K562 (cell line): Measurements from ENCODE around the gene LRRC8A. TPM values are rescaled to one million over a fixed set of nuclear protein-coding genes. Genes with fewer than 3 reads are reported as not detected.

ENCODE experiments used
- BMI1 ChIP-seq: fragments of 150-350 bp; IDR thresholded peaks from 2 replicates; pipeline ENCODE4 v1.6.1; 2014; ENCODE audit warnings: low read length
- BRD9 ChIP-seq: fragments of 450-650 bp; IDR thresholded peaks from 2 replicates; pipeline ENCODE4 v1.6.1; 2018; ENCODE audit warnings: low read depth; ENCODE audit not compliant: partially characterized antibody
- CREB1 ChIP-seq, 2 experiments: sonication (generic) in 1 of 2; formaldehyde crosslinking in 1 of 2; IDR thresholded peaks; 2 replicates each; pipeline versions ENCODE4 v1.6.1 to v1.8.0; 2012 to 2022; ENCODE audit warnings: inconsistent platforms in 1 of 2, mild to moderate bottlenecking in 1 of 2, missing genetic modification reagents in 1 of 2, moderate library complexity in 1 of 2
- CREB3L1 ChIP-seq: fragments of 450-650 bp; IDR thresholded peaks from 2 replicates; pipeline ENCODE4 v1.6.1; 2014; ENCODE audit warnings: low read depth, mild to moderate bottlenecking, moderate library complexity, borderline replicate concordance
- CSDE1 ChIP-seq, 2 experiments: fragments of 450-650 bp; IDR thresholded peaks; 2 replicates each; pipeline ENCODE4 v1.6.1; 2016; ENCODE audit warnings: mild to moderate bottlenecking in 1 of 2
- FIP1L1 ChIP-seq: fragments of 200-400 bp; formaldehyde crosslinking; IDR thresholded peaks from 2 replicates; pipeline ENCODE4 v1.6.1; 2018; ENCODE audit warnings: mild to moderate bottlenecking, low read depth, low read length; ENCODE audit not compliant: poor library complexity, severe bottlenecking
- FOS ChIP-seq: IDR thresholded peaks from 3 replicates; pipeline ENCODE4 v1.6.1; 2011; ENCODE audit not compliant: insufficient read length; ENCODE audit errors: extremely low read depth
- GTF2E2 ChIP-seq: fragments of 200-800 bp; sonication (Bioruptor generic); IDR thresholded peaks from 2 replicates; pipeline ENCODE4 v1.6.1; 2016; ENCODE audit warnings: missing genetic modification characterization, missing compliant biosample characterization
- HNRNPL ChIP-seq: fragments of 200-400 bp; formaldehyde crosslinking; IDR thresholded peaks from 2 replicates; pipeline ENCODE4 v1.6.1; 2017; ENCODE audit warnings: low read depth, mild to moderate bottlenecking, low read length
- ID3 ChIP-seq, 2 experiments: fragments of 250-450 bp in 1 of 2; fragments of 450-650 bp in 1 of 2; sonication (Bioruptor Pico) in 1 of 2; IDR thresholded peaks; 2 replicates each; pipeline versions ENCODE4 v1.6.1 to v1.8.0; 2016 to 2021; ENCODE audit warnings: mild to moderate bottlenecking in 2 of 2, moderate library complexity in 2 of 2, missing compliant biosample characterization in 1 of 2, missing genetic modification characterization in 1 of 2
- JUNB ChIP-seq: fragments of 450-650 bp; formaldehyde crosslinking; conservative IDR thresholded peaks from 2 replicates; pipeline ENCODE4 v1.4.0; 2020; ENCODE audit warnings: mild to moderate bottlenecking
- POLR2A ChIP-seq: fragments of 450-650 bp; conservative IDR thresholded peaks from 2 replicates; pipeline ENCODE4 v1.6.1; 2016
- POLR2H ChIP-seq: IDR thresholded peaks from 2 replicates; pipeline ENCODE4 v1.6.1; 2016; ENCODE audit warnings: missing genetic modification characterization, low read depth, mild to moderate bottlenecking, control low read depth, missing compliant biosample characterization, moderate library complexity
- POU5F1 ChIP-seq: fragments of 150-350 bp; IDR thresholded peaks from 2 replicates; pipeline ENCODE4 v1.6.1; 2014; ENCODE audit warnings: borderline replicate concordance, low read length, low read depth, mild to moderate bottlenecking; ENCODE audit not compliant: partially characterized antibody
- RAD21 ChIP-seq, 2 experiments: fragments of 250-450 bp in 1 of 2; fragments of 450-650 bp in 1 of 2; sonication (Bioruptor Pico) in 1 of 2; formaldehyde crosslinking in 1 of 2; IDR thresholded peaks in 1 of 2; conservative IDR thresholded peaks in 1 of 2; 2 replicates each; pipeline versions ENCODE4 v1.4.0 to v1.8.0; 2020 to 2022; ENCODE audit warnings: mild to moderate bottlenecking in 2 of 2, moderate library complexity in 1 of 2
- RNF219 ChIP-seq: fragments of 250-450 bp; sonication (Bioruptor Pico); IDR thresholded peaks from 2 replicates; pipeline ENCODE4 v1.5.0; 2022; ENCODE audit warnings: mild to moderate bottlenecking
- SLC30A9 ChIP-seq: fragments of 250-450 bp; sonication (Bioruptor Pico); IDR thresholded peaks from 2 replicates; pipeline ENCODE4 v1.8.0; 2022; ENCODE audit warnings: mild to moderate bottlenecking, moderate library complexity
- TAF7 ChIP-seq: fragments of 450-650 bp; IDR thresholded peaks from 2 replicates; pipeline ENCODE4 v1.6.1; 2016; ENCODE audit warnings: missing genetic modification characterization, missing compliant biosample characterization
- ZBTB12 ChIP-seq: fragments of 250-450 bp; sonication (Bioruptor Pico); IDR thresholded peaks from 2 replicates; pipeline ENCODE4 v1.4.0; 2020
- ZNF655 ChIP-seq: fragments of 250-450 bp; sonication (Bioruptor Pico); IDR thresholded peaks from 2 replicates; pipeline ENCODE4 v1.5.0; 2021
- ZNF766 ChIP-seq: fragments of 200-800 bp; sonication (Bioruptor generic); conservative IDR thresholded peaks from 2 replicates; pipeline ENCODE4 v1.6.1; 2016; ENCODE audit warnings: missing genetic modification characterization, missing compliant biosample characterization
- polyA plus RNA-seq, 8 experiments: library from polyadenylated mRNA; depleted of rRNA in 4 of 8; stranded (reverse) in 5 of 8; unstranded in 3 of 8; fragments of >200 nt; fragmentation: Nextera tagmentation in 2 of 8; fragmentation: Illumina TruSeq in 1 of 8; extraction: Ambion mirVana in 2 of 8; extraction: Trizol in 1 of 8; gene quantifications; 2 replicates each; pipeline versions ENCODE4 v1.2.1 to v1.2.3, GENCODE V29; 2011 to 2014; ENCODE audit warnings: inconsistent platforms in 1 of 8, missing spikeins in 1 of 8
- total RNA-seq, 7 experiments: library from RNA; depleted of rRNA in 6 of 7; stranded (reverse); fragments of >200 nt in 6 of 7; fragmentation: Illumina TruSeq in 2 of 7; extraction: Trizol in 2 of 7; gene quantifications; 2 replicates each; pipeline versions ENCODE4 v1.2.1 to v1.2.3, GENCODE V29; 2011 to 2021; ENCODE audit warnings: low replicate concordance in 1 of 7

The LRRC8A gene
- total and polyA plus RNA-seq, 9 of the 15 experiments (the other 6 are each of a cell fraction or from before 2014, with no cell fraction given): 2.9 to 24.7 (median 8.9) TPM

GRCh38 chr9:128845186-128845931 lies 36.6 kb upstream of the LRRC8A start (continued):
- TF ChIP-seq CREB3L1 (no peak), BRD9 (no peak), ZBTB12 (CRISPR knock-in tag) (no peak), GTF2E2 (tag) (no peak), BMI1 (no peak), ZNF655 (CRISPR knock-in tag) (no peak), TAF7 (tag) (no peak), JUNB (CRISPR knock-in tag) (no peak), ZNF766 (no peak), POLR2H (tag) (no peak), FIP1L1 (no peak), CSDE1 (IDR thresholded peaks at IDR 0.05) (no peak), HNRNPL (no peak), POLR2A (no peak), RNF219 (CRISPR knock-in tag) (no peak), ID3 (CRISPR knock-in tag; IDR thresholded peaks at IDR 0.05) (no peak), ID3 (tag; IDR thresholded peaks at IDR 0.05) (0 out of 2 replicates have a peak, but pooled peaks have one; percentile 3), SLC30A9 (CRISPR knock-in tag) (no peak), RAD21 (CRISPR knock-in tag; conservative IDR thresholded peaks at IDR 0.05 in 1 of 2, IDR thresholded peaks at IDR 0.05 in 1 of 2) (no peak), CREB1 (IDR thresholded peaks at IDR 0.05) (peak; percentile 16; the same call in 1 of the 2 replicates), CREB1 (CRISPR knock-in tag; IDR thresholded peaks at IDR 0.05) (no peak; the same call in 1 of the 2 replicates), FOS (no peak), POU5F1 (no peak)
